ENCODE measurements around the gene MTX1.

DNA sequence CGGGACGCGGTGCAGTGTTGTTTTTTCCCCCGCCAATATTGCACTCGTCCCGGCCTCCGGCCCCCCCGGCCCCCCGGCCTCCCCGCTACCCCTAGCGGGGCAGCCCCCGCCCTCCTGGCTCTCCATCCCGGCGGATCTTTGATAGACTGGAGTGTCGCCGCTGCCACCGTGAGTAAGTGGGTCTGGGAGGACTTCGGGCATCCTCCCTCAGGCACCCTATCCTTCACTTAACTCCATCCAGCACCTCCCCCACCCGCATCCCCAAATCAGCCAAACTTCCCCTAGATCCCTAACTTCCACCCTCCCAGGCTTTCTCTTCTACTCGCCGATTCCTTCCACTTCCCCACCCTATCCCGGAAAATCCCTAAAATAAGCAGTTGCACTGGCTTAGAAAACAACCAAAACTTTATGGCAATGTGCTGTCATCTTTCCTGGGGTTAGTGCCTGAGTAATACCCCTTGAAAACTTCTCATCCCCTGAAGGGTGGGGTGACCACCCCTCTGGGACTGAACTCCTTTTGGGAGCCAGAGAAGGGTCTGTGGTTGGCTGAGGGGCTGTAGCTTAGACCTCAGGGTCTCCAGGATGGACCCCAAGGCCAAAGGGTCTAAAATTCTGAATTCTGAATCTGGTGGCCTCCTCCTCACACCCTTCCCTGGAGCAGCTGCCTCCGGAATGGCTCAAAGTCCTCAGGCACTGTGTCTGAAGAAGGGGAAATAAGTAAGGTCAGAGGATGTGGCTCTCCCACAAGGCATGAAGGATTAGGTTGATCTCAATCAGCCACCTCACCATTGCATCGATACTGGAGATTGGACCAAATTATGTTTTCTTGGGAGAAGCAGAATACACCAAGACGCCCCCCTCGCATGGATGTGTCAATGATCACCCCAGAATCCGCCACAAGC is 13.0 kb upstream of the MTX1 start:
- TF ChIP-seq, protein P1, sequence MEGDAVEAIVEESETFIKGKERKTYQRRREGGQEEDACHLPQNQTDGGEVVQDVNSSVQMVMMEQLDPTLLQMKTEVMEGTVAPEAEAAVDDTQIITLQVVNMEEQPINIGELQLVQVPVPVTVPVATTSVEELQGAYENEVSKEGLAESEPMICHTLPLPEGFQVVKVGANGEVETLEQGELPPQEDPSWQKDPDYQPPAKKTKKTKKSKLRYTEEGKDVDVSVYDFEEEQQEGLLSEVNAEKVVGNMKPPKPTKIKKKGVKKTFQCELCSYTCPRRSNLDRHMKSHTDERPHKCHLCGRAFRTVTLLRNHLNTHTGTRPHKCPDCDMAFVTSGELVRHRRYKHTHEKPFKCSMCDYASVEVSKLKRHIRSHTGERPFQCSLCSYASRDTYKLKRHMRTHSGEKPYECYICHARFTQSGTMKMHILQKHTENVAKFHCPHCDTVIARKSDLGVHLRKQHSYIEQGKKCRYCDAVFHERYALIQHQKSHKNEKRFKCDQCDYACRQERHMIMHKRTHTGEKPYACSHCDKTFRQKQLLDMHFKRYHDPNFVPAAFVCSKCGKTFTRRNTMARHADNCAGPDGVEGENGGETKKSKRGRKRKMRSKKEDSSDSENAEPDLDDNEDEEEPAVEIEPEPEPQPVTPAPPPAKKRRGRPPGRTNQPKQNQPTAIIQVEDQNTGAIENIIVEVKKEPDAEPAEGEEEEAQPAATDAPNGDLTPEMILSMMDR (IDR thresholded peaks at IDR 0.05 in 4 of 5, conservative IDR thresholded peaks at IDR 0.05 in 1 of 5), result no peak
- TF ChIP-seq POLR2A (IDR thresholded peaks at IDR 0.05), result no peak

All from gastrocnemius medialis (tissue), 4 donors.